Retinal pigment epithelial cell (primary cell): ENCODE measurements around the gene AHCYL1.

Experiments
- DNase-seq: peaks from one replicate; pipeline ENCODE4 v3.0.0-alpha.2; 2010; ENCODE audit warnings: low read depth
- H3K4me3 ChIP-seq: 2 replicates; pipeline ENCODE4 v1.5.1; 2011; ENCODE audit warnings: mild to moderate bottlenecking, low read length, control low read depth, moderate library complexity
- TF ChIP-seq, protein P1 (sequence below): conservative IDR thresholded peaks from 2 replicates; pipeline ENCODE4 v1.5.1; 2011; ENCODE audit warnings: low read depth, low read length, control low read depth, inconsistent platforms

AHCYL1 gene

DNA sequence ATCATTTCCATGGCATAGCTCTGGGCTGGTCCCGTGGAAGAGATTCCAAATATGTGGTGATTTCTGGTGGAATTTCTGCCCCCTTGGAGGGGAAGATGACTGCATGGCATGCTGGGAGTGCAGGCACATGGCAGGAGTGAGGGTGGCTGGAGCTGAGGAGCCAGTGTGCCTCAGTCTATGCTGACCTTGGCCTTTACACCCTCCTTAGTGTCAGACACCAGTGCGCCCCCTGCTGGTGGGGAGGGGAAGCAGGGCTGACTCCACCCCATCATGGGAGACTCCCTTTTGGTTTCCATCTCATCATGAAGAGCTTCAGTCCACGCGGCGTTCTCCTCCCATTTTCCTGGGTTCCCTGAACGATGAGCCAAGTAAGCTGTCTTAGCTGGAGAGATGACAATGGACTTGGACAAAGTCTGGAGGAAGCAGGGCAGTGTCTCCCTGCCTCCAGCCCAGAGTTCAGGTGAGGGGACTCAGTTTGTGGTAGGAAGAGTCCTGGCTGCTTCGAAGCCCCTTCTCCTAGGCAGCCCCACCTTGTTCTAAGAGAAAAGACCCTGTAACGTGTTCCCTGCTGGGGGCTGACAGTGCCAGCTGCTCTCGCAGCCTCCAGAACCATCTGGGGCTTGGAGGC, 75.6 kb downstream of the AHCYL1 start:
- TF ChIP-seq, protein P1, sequence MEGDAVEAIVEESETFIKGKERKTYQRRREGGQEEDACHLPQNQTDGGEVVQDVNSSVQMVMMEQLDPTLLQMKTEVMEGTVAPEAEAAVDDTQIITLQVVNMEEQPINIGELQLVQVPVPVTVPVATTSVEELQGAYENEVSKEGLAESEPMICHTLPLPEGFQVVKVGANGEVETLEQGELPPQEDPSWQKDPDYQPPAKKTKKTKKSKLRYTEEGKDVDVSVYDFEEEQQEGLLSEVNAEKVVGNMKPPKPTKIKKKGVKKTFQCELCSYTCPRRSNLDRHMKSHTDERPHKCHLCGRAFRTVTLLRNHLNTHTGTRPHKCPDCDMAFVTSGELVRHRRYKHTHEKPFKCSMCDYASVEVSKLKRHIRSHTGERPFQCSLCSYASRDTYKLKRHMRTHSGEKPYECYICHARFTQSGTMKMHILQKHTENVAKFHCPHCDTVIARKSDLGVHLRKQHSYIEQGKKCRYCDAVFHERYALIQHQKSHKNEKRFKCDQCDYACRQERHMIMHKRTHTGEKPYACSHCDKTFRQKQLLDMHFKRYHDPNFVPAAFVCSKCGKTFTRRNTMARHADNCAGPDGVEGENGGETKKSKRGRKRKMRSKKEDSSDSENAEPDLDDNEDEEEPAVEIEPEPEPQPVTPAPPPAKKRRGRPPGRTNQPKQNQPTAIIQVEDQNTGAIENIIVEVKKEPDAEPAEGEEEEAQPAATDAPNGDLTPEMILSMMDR: peak; percentile 85
- no peak overlapping the region for H3K4me3 ChIP-seq
- DNase-seq: no peak

DNA sequence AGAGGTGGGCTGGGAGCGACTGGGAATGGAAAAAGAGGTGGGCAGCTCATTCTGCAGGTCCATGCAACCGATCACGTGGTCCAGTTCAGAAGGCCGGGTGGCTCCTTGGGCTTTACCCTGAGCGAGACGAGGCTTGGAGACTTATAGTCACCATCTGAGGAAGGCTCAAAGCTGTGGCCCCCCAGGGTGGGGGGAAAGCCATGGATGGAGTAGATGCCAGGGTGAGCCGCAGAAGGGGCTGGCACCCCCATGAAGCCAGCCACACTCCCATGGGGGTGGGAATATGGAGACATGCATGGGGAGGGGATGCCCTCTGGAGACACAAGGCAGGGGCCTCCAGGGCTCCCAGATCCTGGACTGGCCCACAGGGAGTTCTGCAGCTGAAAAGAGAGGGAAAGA, 76.1 kb downstream of the AHCYL1 start:
- TF ChIP-seq, protein P1: no peak
- DNase-seq: no peak
- no peak overlapping the region for H3K4me3 ChIP-seq

DNA sequence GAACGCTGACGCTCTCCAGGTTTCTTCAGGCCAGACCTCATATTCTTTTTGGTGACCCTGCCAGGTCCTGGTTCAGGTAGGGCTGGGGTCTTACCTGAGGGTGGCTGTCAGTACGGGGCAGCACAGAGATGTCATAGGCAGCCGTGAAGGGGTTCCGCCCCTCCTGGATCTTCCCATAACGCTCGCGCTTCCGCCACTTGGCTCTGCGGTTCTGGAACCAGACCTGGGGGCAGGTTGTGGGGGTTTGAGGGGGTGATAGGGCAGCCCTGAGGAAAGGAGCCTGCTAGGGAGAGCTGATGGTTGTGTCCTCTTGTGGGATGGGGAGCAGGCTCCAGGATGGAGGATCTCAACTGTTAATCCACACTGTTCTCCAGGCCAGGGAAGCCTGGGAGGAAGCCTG, 76.8 kb downstream of the AHCYL1 start:
- TF ChIP-seq, protein P1: no peak
- no peak for DNase-seq
- no peak overlapping the region for H3K4me3 ChIP-seq

DNA sequence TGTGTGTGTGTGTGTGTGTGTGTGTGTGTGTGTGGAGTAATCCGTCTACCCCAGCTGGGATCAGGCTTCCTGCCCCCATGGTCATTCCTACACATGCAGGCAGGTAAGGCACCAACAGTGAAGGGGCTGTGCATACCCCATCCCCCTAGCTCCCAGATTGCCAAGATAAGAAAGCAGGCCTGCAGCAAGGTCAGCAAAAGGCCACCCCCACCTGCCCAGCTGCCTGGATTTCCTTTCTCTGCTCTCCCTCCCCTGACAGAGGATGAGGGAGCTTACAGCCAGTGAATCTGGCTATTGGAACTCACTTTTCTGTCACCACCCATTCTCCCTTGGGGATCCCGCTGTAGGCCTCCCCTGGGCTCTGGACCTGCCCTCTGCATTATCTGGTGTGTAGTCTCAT, 78.0 kb downstream of the AHCYL1 start:
- TF ChIP-seq, protein P1: no peak
- DNase-seq: no peak
- no peak overlapping the region for H3K4me3 ChIP-seq

DNA sequence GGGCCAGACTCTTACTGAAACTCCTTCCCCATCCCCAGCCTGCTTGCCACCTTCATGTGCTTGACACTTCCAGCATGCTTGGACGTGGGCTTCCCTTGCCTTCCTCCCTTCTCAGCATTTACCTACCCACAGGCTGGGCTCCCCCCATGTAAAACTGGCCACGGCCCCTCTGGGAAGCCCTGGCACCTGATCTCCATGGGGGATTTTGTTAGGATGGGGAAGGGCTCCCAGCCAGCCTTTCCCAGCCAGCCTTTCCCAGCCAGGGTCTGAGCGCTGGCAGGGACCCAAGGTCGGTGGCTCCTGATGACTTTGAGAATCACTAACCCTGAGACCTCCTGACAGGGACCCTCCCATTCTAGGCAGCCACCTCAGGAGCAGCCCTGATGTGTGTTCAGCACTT, 79.2 kb downstream of the AHCYL1 start:
- no peak overlapping the region for H3K4me3 ChIP-seq
- no peak for DNase-seq
- TF ChIP-seq, protein P1: no peak

DNA sequence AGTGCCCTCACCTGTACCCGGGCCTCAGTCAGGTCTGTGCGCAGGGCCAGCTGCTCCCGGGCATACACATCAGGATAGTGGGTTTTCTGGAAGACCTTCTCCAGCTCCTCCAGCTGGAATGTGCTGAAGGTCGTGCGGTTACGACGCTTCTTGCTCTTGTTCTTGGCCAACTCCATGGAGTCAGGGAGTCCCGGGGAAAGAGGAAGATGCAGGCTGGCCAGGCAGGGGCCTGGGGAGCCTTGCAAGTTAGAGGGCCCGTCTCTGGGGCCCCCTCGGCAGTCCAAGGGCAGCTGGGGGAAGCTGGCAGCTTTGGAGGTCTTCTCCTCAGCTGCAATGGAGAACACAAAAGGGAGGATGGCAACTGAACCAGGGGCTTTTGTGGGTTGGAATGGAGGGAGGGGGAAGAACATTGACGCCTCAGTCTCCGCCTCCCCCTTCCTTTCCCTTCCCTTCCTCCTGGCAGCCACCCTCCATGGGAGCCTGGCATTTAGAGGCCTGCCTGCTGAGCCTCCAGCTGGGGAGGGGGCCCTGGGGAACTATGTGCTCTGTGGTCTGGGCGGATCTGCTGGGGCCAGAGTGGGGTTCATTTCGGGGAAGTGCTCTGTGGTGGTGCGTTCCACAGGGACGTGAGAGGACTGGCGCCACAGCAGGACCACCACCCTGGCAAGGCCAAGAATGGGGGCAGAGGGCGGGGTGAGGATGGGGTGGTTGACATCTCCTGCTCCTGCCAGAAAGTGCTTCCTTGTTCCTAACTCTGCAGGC, 80.2 kb downstream of the AHCYL1 start:
- no peak for DNase-seq
- TF ChIP-seq, protein P1: no peak
- H3K4me3 ChIP-seq: no peak overlapping the region

DNA sequence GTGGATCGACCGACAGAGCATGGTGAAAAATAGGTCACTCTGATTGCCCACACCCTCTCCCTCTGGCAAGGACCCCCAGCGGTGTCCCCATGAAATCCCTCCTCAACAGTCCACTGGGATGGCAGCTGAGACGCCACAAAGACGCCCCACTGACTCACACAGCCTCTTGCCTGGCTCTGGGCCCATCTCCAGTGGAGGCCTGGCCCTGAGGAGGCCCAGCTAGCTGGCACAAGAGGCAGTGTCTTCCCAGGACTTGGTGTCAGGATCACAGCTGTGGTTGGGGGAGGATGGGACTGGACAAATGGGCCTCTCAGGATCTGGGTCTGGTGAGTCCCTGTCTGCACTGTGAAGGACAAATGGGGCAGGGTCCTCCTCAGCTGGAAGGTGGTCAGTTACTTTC, 81.3 kb downstream of the AHCYL1 start:
- no peak overlapping the region for H3K4me3 ChIP-seq
- no peak for DNase-seq
- TF ChIP-seq, protein P1: no peak
